ENCODE results near the gene KLF17. TPM values are rescaled to one million over a fixed set of nuclear protein-coding genes. Genes with fewer than 3 reads are reported as not detected.

The KLF17 gene
- total RNA-seq, 2 experiments from 2014 or later, result not detected

GRCh38 chr1:44089371-44090048 is 29.1 kb upstream of the KLF17 start:
- CTCF ChIA-PET, result interaction anchor here (0.7 kb wide), 1 partner anchor 78 kb away, joined by 3 read pairs; no protein-coding TSS in a partner anchor
- Mint-ChIP-seq H3K4me1 (ENCODE audit: low read depth) (no peaks in the 10 kb centered on the region), H3K27me3 (ENCODE audit: low read depth) (peaks cover 12% of the 10 kb centered on the region), H3K36me3 (ENCODE audit: low read depth) (no peaks in the 10 kb centered on the region), H3K27ac (no peak overlapping the region), H3K9me3 (no peaks in the 10 kb centered on the region), H3K4me3 (no peak overlapping the region)
- no peak for DNase-seq
- intact Hi-C loops (cut with micrococcal nuclease), result loop anchor here (5.0 kb wide), 1 partner anchor 123 kb away; the partner anchor contains the start of gene DMAP1

GRCh38 chr1:44090429-44091252 is 28.0 kb upstream of the KLF17 start:
- H3K27me3 Mint-ChIP-seq (ENCODE audit: low read depth), result peaks cover 12% of the 10 kb centered on the region
- H3K4me3 Mint-ChIP-seq, result no peak overlapping the region
- no peaks in the 10 kb centered on the region for H3K4me1 Mint-ChIP-seq (ENCODE audit: low read depth)
- intact Hi-C loops (cut with micrococcal nuclease), result loop anchor here (5.0 kb wide), 1 partner anchor 122 kb away; the partner anchor contains the start of gene DMAP1
- CTCF ChIA-PET, result interaction anchor here (0.6 to 1.0 kb wide), 3 partner anchors 10 to 481 kb away, joined by 3 read pairs; no protein-coding TSS in a partner anchor
- no peaks in the 10 kb centered on the region for H3K36me3 Mint-ChIP-seq (ENCODE audit: low read depth)
- no peaks in the 10 kb centered on the region for H3K9me3 Mint-ChIP-seq
- H3K27ac Mint-ChIP-seq, result no peak overlapping the region
- DNase-seq, result no peak

GRCh38 chr1:44094047-44094446 is 24.6 kb upstream of the KLF17 start:
- no peak overlapping the region for H3K4me3 Mint-ChIP-seq
- CTCF ChIA-PET, result interaction anchor here (0.6 to 2.6 kb wide), 3 partner anchors 9 to 42 kb away, joined by 3 to 9 read pairs (median 6); no protein-coding TSS in a partner anchor
- H3K27ac Mint-ChIP-seq, result no peak overlapping the region
- intact Hi-C loops (cut with micrococcal nuclease), result loop anchor here (5.0 kb wide), 1 partner anchor 118 kb away; the partner anchor contains the start of gene DMAP1
- H3K4me1 Mint-ChIP-seq (ENCODE audit: low read depth), result no peaks in the 10 kb centered on the region
- H3K36me3 Mint-ChIP-seq (ENCODE audit: low read depth), result no peaks in the 10 kb centered on the region
- H3K27me3 Mint-ChIP-seq (ENCODE audit: low read depth), result peaks cover 9% of the 10 kb centered on the region
- no peak for DNase-seq
- H3K9me3 Mint-ChIP-seq, result no peaks in the 10 kb centered on the region

GRCh38 chr1:44100183-44100868 is 18.3 kb upstream of the KLF17 start:
- Mint-ChIP-seq H3K4me1 (ENCODE audit: low read depth) (no peaks in the 10 kb centered on the region), H3K27ac (no peak overlapping the region), H3K27me3 (ENCODE audit: low read depth) (peaks cover 6% of the 10 kb centered on the region), H3K4me3 (no peak overlapping the region), H3K9me3 (no peaks in the 10 kb centered on the region), H3K36me3 (ENCODE audit: low read depth) (no peaks in the 10 kb centered on the region)
- no peak for DNase-seq
- CTCF ChIA-PET, result interaction anchor here (0.7 to 1.1 kb wide), 2 partner anchors 16 to 553 kb away, joined by 3 to 4 read pairs; no protein-coding TSS in a partner anchor
- intact Hi-C loops (cut with micrococcal nuclease), result loop anchor here (10.0 kb wide), 1 partner anchor 494 kb away; no protein-coding TSS in a partner anchor

GRCh38 chr1:44101328-44101727 is 17.3 kb upstream of the KLF17 start:
- H3K27me3 Mint-ChIP-seq (ENCODE audit: low read depth), result peaks cover 6% of the 10 kb centered on the region
- no peaks in the 10 kb centered on the region for H3K36me3 Mint-ChIP-seq (ENCODE audit: low read depth)
- CTCF ChIA-PET, result no interaction called here
- intact Hi-C loops (cut with micrococcal nuclease), result loop anchor here (10.0 kb wide), 1 partner anchor 493 kb away; no protein-coding TSS in a partner anchor
- H3K4me3 Mint-ChIP-seq, result no peak overlapping the region
- no peak for DNase-seq
- no peaks in the 10 kb centered on the region for H3K4me1 Mint-ChIP-seq (ENCODE audit: low read depth)
- no peak overlapping the region for H3K27ac Mint-ChIP-seq
- H3K9me3 Mint-ChIP-seq, result no peaks in the 10 kb centered on the region

- intact Hi-C loops (cut with micrococcal nuclease), result loop anchor here (10.0 kb wide), 1 partner anchor 491 kb away; no protein-coding TSS in a partner anchor
- Mint-ChIP-seq H3K27me3 (ENCODE audit: low read depth) (peaks cover 8% of the 10 kb centered on the region), H3K4me3 (no peak overlapping the region), H3K27ac (no peak overlapping the region), H3K9me3 (no peaks in the 10 kb centered on the region), H3K36me3 (ENCODE audit: low read depth) (no peaks in the 10 kb centered on the region), H3K4me1 (ENCODE audit: low read depth) (no peaks in the 10 kb centered on the region)
- peak; percentile 13 for DNase-seq
- CTCF ChIA-PET, result interaction anchor here (0.6 to 2.2 kb wide), 8 partner anchors 9 to 872 kb away, joined by 3 to 9 read pairs (median 3); no protein-coding TSS in a partner anchor
Measured at GRCh38 chr1:44103270-44104131, 15.1 kb upstream of the KLF17 start.

GRCh38 chr1:44105810-44106209 is 12.8 kb upstream of the KLF17 start:
- Mint-ChIP-seq H3K36me3 (ENCODE audit: low read depth) (no peaks in the 10 kb centered on the region), H3K27ac (no peak overlapping the region), H3K4me1 (ENCODE audit: low read depth) (no peaks in the 10 kb centered on the region), H3K27me3 (ENCODE audit: low read depth) (peaks cover 8% of the 10 kb centered on the region), H3K9me3 (no peaks in the 10 kb centered on the region), H3K4me3 (no peak overlapping the region)
- no peak for DNase-seq
- intact Hi-C loops (cut with micrococcal nuclease), result loop anchor here (10.0 kb wide), 1 partner anchor 489 kb away; no protein-coding TSS in a partner anchor
- CTCF ChIA-PET, result interaction anchor here (1.1 kb wide), 1 partner anchor 50 kb away, joined by 4 read pairs; no protein-coding TSS in a partner anchor

GRCh38 chr1:44108241-44108640 is 10.4 kb upstream of the KLF17 start:
- no peak overlapping the region for H3K4me3 Mint-ChIP-seq
- CTCF ChIA-PET, result no interaction called here
- no peak overlapping the region for H3K27ac Mint-ChIP-seq
- no peaks in the 10 kb centered on the region for H3K36me3 Mint-ChIP-seq (ENCODE audit: low read depth)
- H3K27me3 Mint-ChIP-seq (ENCODE audit: low read depth), result peaks cover 8% of the 10 kb centered on the region
- intact Hi-C loops (cut with micrococcal nuclease), result loop anchor here (10.0 kb wide), 1 partner anchor 487 kb away; no protein-coding TSS in a partner anchor
- no peak for DNase-seq
- H3K9me3 Mint-ChIP-seq, result no peaks in the 10 kb centered on the region
- H3K4me1 Mint-ChIP-seq (ENCODE audit: low read depth), result no peaks in the 10 kb centered on the region

GRCh38 chr1:44108971-44109370 is 9.7 kb upstream of the KLF17 start:
- intact Hi-C loops (cut with micrococcal nuclease), result loop anchor here (10.0 kb wide), 1 partner anchor 486 kb away; no protein-coding TSS in a partner anchor
- Mint-ChIP-seq H3K9me3 (no peaks in the 10 kb centered on the region), H3K36me3 (ENCODE audit: low read depth) (no peaks in the 10 kb centered on the region), H3K4me1 (ENCODE audit: low read depth) (no peaks in the 10 kb centered on the region), H3K27me3 (ENCODE audit: low read depth) (peaks cover 8% of the 10 kb centered on the region), H3K4me3 (no peak overlapping the region), H3K27ac (no peak overlapping the region)
- CTCF ChIA-PET, result interaction anchor here (1.7 kb wide), 1 partner anchor 15 kb away, joined by 6 read pairs; no protein-coding TSS in a partner anchor
- no peak for DNase-seq

- peaks cover 6% of the 10 kb centered on the region for H3K27me3 Mint-ChIP-seq (ENCODE audit: low read depth)
- H3K27ac Mint-ChIP-seq, result no peak overlapping the region
- H3K36me3 Mint-ChIP-seq (ENCODE audit: low read depth), result no peaks in the 10 kb centered on the region
- no peak overlapping the region for H3K4me3 Mint-ChIP-seq
- no peaks in the 10 kb centered on the region for H3K9me3 Mint-ChIP-seq
- H3K4me1 Mint-ChIP-seq (ENCODE audit: low read depth), result no peaks in the 10 kb centered on the region
- CTCF ChIA-PET, result interaction anchor here (0.6 kb wide), 1 partner anchor 271 kb away, joined by 3 read pairs; no protein-coding TSS in a partner anchor
- intact Hi-C loops (cut with micrococcal nuclease), result no loop called here
- no peak for DNase-seq
Measured at GRCh38 chr1:44110916-44111315, 7.7 kb upstream of the KLF17 start.

GRCh38 chr1:44111861-44112260 is 6.8 kb upstream of the KLF17 start:
- Mint-ChIP-seq H3K36me3 (ENCODE audit: low read depth) (no peaks in the 10 kb centered on the region), H3K4me1 (ENCODE audit: low read depth) (no peaks in the 10 kb centered on the region), H3K4me3 (no peak overlapping the region), H3K27me3 (ENCODE audit: low read depth) (peaks cover 1% of the 10 kb centered on the region), H3K9me3 (no peaks in the 10 kb centered on the region), H3K27ac (no peak overlapping the region)
- no peak for DNase-seq
- CTCF ChIA-PET, result interaction anchor here (0.6 kb wide), 1 partner anchor 76 kb away, joined by 3 read pairs; no protein-coding TSS in a partner anchor
- intact Hi-C loops (cut with micrococcal nuclease), result no loop called here
